ENCODE data around the gene KANK4.
"Not testable (repeated sequence)": the region's sequence is repeated elsewhere in the genome, so short reads cannot be mapped to it uniquely, and the experiment has no call there.

Gene KANK4

DNA sequence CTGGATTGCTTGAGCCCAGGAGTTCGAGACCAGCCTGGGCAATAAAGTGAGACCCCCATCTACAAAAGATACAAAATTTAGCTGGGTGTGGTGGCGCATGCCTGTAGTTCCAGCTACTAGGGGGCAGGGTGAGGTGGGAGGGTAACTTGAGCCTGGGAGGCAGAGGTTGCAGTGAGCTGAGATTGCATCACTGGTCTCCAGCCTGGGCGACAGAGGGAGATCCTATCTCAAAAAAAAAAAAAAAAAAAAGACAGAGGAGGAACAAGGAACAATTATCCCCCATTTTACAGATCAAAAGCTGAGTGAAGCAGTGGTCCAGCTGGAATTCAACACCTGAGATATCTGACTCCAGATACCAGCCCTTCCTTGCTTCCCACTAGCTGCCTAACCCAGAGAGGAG is 89.8 kb downstream of the KANK4 start:
- ATAC-seq, result no peak
- no peaks in the 10 kb centered on the region for H3K9me3 Mint-ChIP-seq
- H3K4me1 Mint-ChIP-seq, result no peaks in the 10 kb centered on the region
- H3K27ac Mint-ChIP-seq, result no peak overlapping the region
- no peak for DNase-seq
- H3K27me3 Mint-ChIP-seq, result peaks cover 8% of the 10 kb centered on the region
- H3K4me3 Mint-ChIP-seq, result no peak overlapping the region

DNA sequence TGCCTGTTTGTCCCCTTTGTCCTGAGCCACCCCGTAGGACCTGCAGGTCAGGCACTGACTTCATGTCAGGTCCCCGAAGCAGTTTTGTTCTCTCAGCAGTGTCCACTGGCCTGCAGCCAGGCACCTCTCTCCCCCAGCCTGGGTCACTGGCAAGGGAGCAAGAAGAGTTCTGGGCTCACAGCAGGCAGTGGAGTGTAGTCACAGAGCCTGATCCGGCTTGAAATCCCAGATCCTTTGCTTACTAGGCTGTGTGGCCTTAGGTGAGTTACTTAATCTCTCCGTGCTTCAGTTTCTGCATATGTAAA is 90.4 kb downstream of the KANK4 start:
- H3K4me1 Mint-ChIP-seq, result no peaks in the 10 kb centered on the region
- ATAC-seq (no peak), DNase-seq (no peak)
- no peak overlapping the region for H3K27ac Mint-ChIP-seq
- H3K27me3 Mint-ChIP-seq, result peaks cover 8% of the 10 kb centered on the region
- no peak overlapping the region for H3K4me3 Mint-ChIP-seq
- no peaks in the 10 kb centered on the region for H3K9me3 Mint-ChIP-seq

DNA sequence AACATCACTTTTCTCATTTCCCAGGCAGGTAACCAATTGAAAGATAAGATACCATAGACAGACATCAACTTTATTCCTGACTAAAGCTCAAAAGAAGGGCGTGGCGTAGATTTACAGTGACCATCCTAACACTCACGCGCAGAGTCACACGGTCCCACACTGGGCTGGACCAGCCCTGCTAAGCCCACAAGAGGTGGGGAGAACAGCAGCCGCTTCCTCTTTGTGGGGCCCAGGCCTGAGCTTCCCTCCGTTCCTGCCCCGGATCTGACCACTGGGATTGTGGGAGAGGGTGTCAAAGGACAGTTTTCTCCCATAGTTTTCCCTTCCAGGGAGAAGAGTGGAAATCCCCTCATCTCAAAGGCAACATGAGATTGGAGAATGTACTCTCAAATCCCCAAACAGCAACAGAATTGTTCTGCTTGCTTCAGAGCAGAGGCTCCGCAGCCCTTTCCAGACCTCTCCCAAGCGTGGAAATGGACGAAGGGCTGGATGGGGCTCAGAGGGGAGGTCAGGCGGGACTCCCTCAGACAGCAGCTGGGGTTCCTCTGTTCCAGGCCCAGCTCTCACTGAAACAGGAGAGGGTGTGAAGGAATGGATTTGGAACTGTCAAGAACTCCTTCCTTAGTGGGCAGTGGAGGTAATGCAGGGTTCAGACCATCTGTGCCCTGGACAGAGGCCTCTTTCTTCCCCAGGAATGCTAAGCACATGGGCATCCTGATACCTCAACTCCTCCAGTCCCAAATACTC is 90.9 kb downstream of the KANK4 start:
- no peaks in the 10 kb centered on the region for H3K9me3 Mint-ChIP-seq
- DNase-seq (no peak), ATAC-seq (no peak)
- H3K27me3 Mint-ChIP-seq, result peaks cover 8% of the 10 kb centered on the region
- no peak overlapping the region for H3K4me3 Mint-ChIP-seq
- H3K27ac Mint-ChIP-seq, result no peak overlapping the region
- no peaks in the 10 kb centered on the region for H3K4me1 Mint-ChIP-seq

DNA sequence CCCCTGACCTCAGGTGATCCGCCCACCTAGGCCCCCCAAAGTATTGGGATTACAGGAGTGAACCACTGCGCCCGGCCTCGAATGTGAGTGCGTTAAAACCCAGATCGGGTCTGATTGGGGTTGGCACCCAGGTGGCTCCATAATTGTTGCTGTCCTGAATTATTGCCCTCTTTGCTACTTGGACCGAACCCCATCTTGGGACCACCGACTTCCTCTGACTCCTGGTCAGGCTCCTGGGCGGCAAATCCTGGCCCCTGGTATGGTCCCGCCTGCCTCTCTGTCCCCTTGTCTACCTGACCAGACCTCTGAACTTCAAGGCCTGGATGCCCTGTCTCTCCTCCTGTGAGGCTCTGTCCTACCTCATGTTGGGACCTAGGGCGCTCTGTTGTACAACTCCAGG is 91.7 kb downstream of the KANK4 start:
- Mint-ChIP-seq H3K27me3 (peaks cover 8% of the 10 kb centered on the region), H3K9me3 (no peaks in the 10 kb centered on the region), H3K4me1 (no peaks in the 10 kb centered on the region), H3K27ac (no peak overlapping the region), H3K4me3 (no peak overlapping the region)
- DNase-seq, result no peak
- no peak for ATAC-seq

DNA sequence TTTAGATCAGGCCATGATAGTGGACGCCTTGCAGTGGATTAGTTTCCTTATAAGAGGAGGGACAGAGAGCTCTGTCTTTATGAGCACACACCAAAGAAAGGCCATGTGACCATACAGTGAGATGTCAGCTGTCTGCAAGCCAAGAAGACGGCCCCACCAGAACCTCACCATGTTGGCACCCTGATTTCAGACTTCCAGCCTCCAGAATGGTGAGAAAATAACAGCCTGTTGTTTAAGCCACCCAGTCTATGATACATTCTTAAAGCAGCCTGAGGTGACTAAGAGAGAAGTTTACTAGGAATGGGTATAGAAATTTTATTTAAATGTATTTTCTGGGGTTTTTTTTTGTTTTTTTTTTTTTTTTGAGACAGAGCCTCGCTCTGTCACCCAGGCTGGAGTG is 95.1 kb downstream of the KANK4 start:
- ATAC-seq, result no peak
- H3K27ac Mint-ChIP-seq, result no peak overlapping the region

DNA sequence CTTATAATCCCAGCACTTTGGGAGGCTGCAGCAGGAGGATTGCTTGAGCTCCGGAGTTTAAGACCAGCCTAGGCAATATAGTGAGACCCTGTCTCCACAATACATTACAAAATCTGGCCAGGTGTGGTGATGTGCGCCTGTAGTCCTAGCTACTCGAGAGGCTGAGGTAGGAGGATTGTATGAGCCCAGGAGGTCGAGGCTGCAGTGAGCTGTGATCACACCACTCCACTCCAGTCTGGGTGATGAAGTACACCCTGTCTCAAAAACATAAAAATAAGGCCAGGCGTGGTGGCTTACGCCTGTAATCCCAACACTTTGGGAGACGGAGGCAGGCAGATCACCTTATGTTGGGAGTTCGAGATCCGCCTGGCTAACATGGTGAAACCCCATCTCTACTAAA is 96.9 kb downstream of the KANK4 start:
- DNase-seq, result no peak
- no peak overlapping the region for H3K4me3 Mint-ChIP-seq
- H3K9me3 Mint-ChIP-seq, result no peaks in the 10 kb centered on the region
- H3K27ac Mint-ChIP-seq, result no peak overlapping the region
- H3K4me1 Mint-ChIP-seq, result no peaks in the 10 kb centered on the region
- H3K27me3 Mint-ChIP-seq, result no peaks in the 10 kb centered on the region
- ATAC-seq, result no peak

More for the DNA sequence above, 95.1 kb downstream of the KANK4 start:
- no peak for DNase-seq
- H3K4me1 Mint-ChIP-seq, result no peaks in the 10 kb centered on the region
- H3K4me3 Mint-ChIP-seq, result no peak overlapping the region
- no peaks in the 10 kb centered on the region for H3K9me3 Mint-ChIP-seq
- H3K27me3 Mint-ChIP-seq, result no peaks in the 10 kb centered on the region

DNA sequence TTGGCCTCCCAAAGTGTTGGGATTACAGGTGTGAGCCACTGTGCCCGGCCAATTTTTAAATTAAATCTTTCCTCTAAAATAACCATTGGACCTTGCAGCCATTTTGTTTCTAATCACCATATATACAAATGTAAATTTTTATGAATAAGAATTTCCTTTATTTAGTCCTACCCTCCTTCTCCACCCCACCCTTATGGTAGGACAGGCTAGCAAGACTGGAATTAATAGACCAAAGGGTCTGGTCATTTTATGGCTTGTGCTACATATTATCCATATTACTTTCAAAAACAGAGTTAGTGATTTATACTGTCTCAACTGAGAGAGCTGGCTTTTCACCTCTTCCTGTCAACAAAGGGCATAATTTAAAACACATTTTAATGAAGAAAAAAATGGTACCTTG is 98.1 kb downstream of the KANK4 start:
- H3K27ac Mint-ChIP-seq, result no peak overlapping the region
- DNase-seq, result no peak
- no peak overlapping the region for H3K4me3 Mint-ChIP-seq
- ATAC-seq, result no peak
- no peaks in the 10 kb centered on the region for H3K9me3 Mint-ChIP-seq
- H3K4me1 Mint-ChIP-seq, result no peaks in the 10 kb centered on the region
- no peaks in the 10 kb centered on the region for H3K27me3 Mint-ChIP-seq

DNA sequence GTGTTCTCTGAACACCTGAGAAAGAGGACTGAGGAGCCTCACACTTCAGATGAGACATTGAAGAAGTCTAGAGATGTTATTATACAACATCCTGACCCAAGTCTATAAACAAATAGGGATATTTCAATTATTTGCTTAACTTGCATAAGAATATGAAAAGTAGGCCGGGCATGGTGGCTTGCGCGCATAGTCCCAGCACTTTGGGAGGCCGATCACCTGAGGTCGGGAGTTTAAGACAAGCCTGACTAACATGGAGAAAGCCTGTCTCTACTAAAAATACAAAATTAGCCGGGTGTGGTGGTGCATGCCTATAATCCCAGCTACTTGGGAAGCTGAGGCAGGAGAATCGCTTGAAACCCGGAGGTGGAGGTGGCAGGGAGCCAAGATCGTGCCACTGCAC is 98.8 kb downstream of the KANK4 start:
- not testable (repeated sequence) for H3K4me3 Mint-ChIP-seq, H3K27ac Mint-ChIP-seq, DNase-seq, H3K27me3 Mint-ChIP-seq, ATAC-seq, H3K4me1 Mint-ChIP-seq, H3K9me3 Mint-ChIP-seq

DNA sequence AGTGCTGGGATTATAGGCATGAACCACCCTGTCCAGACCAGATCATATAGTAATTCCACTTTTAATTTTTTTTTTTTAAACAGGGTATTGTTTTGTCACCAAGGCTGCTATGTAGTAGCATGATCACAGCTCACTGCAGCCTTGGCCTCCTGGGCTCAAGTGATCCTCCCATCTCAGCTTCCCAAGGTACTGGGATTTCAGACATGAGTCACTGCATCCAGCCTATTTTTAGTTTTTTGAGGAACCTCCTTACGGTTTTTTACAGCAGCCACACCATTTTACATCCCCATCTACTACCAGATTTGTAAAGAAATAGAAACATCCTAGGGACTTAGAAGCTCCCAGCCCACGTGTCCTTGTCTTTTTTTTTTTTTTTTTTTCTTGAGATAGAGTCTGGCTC is 100.6 kb downstream of the KANK4 start:
- ATAC-seq (no peak), DNase-seq (no peak)
- Mint-ChIP-seq H3K27ac (no peak overlapping the region), H3K4me3 (no peak overlapping the region), H3K9me3 (no peaks in the 10 kb centered on the region), H3K4me1 (no peaks in the 10 kb centered on the region), H3K27me3 (no peaks in the 10 kb centered on the region)

DNA sequence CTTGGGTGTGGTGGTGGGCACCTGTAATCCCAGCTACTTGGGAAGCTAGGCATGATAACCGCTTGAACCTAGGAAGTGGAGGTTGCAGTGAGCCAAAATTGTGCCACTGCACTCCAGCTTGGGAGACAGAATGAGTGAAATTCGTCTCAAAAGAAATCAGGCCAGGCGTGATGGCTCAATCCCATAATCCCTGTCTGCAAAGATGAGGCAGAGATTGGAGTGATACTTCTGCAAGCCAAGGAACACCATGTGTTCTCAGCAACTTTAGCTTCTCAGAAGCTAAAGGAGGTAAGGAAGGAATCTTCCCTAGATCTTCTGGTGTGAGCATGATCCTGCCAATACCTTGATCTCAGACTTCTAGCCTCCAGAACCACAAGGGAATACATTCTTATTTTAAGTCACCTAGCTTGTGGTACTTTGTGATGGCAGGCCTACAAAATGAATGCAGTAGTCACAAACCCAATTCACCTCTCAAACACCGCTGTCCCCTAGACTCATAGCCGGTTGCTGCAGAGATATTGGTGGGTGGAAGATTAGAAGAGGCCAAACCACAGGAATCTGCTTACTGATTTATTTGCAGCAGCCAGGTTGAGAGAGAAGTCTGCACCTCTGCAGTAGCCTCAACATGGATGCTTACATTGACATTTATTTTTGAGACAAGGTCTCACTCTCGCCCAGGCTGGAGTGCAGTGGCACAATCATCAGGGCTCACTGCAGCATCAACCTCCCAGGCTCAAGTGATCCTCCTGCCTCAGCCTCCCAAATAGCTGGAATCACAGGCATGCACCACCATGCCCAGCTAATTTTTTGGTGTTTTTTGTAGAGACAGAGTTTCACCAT is 105.9 kb downstream of the KANK4 start:
- no peak overlapping the region for H3K27ac Mint-ChIP-seq
- no peaks in the 10 kb centered on the region for H3K27me3 Mint-ChIP-seq
- no peak for ATAC-seq
- peaks cover 10% of the 10 kb centered on the region for H3K4me1 Mint-ChIP-seq
- no peak for DNase-seq
- H3K4me3 Mint-ChIP-seq, result no peak overlapping the region
- H3K9me3 Mint-ChIP-seq, result peaks cover 18% of the 10 kb centered on the region in 2 donors

DNA sequence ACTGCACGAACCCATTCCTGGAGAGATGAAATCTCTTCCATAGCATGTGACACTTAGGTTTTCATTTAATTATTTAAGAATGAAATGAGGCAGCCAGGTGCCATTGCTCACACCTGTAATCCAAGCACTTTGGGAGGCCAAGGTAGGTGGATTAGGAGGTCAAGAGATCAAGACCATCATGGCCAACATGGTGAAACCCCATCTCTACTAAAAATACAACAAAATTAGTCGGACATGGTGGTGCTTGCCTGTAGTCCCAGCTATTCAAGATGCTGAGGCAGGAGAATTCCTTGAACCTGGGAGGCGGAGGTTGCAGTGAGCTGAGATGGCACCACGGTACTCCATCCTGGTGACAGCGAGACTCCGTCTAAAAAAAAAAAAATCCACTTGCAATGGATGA is 106.8 kb downstream of the KANK4 start:
- Mint-ChIP-seq H3K4me1 (peaks cover 10% of the 10 kb centered on the region), H3K4me3 (no peak overlapping the region), H3K27me3 (no peaks in the 10 kb centered on the region), H3K27ac (no peak overlapping the region), H3K9me3 (peaks cover 18% of the 10 kb centered on the region in 2 donors)
- DNase-seq (no peak), ATAC-seq (no peak)

DNA sequence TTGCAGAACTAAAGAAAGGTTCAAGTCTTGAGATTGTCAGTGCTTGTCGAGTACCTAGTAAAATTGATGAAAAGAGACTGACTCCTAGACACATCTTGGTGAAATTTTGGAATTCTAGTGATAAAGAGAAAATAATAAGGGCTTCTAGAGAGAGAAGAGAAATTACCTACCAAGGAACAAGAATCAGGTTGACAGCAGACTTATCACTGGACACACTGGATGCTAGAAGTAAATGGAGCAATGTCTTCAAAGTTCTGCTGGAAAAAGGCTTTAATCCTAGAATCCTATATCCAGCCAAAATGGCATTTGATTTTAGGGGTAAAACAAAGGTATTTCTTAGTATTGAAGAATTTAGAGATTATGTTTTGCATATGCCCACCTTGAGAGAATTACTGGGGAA is 108.3 kb downstream of the KANK4 start:
- DNase-seq (no peak), ATAC-seq (no peak)
- peaks cover 18% of the 10 kb centered on the region in 2 donors for H3K9me3 Mint-ChIP-seq
- no peak overlapping the region for H3K4me3 Mint-ChIP-seq
- H3K4me1 Mint-ChIP-seq, result peaks cover 10% of the 10 kb centered on the region
- no peak overlapping the region for H3K27ac Mint-ChIP-seq
- H3K27me3 Mint-ChIP-seq, result no peaks in the 10 kb centered on the region

DNA sequence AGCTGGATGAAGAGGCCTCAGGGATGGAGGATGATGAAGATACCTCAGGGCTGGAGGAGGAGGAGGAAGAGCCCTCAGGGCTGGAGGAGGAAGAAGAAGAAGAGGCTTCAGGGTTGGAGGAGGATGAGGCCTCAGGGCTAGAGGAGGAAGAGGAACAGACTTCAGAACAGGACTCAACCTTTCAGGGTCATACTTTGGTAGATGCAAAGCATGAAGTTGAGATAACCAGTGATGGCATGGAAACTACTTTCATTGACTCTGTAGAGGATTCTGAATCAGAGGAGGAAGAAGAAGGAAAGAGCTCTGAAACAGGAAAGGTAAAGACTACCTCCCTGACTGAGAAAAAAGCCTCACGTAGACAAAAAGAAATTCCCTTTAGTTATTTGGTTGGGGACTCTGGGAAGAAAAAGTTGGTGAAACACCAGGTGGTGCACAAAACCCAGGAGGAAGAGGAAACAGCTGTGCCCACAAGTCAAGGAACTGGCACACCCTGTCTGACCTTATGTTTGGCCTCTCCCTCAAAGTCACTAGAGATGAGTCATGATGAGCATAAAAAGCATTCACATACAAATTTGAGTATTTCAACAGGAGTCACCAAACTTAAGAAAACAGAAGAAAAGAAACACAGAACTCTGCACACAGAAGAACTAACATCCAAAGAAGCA is 109.2 kb downstream of the KANK4 start:
- Mint-ChIP-seq H3K9me3 (peaks cover 18% of the 10 kb centered on the region in 2 donors), H3K27me3 (no peaks in the 10 kb centered on the region), H3K4me3 (no peak overlapping the region), H3K4me1 (peaks cover 10% of the 10 kb centered on the region), H3K27ac (no peak overlapping the region)
- ATAC-seq, result no peak
- DNase-seq, result no peak

DNA sequence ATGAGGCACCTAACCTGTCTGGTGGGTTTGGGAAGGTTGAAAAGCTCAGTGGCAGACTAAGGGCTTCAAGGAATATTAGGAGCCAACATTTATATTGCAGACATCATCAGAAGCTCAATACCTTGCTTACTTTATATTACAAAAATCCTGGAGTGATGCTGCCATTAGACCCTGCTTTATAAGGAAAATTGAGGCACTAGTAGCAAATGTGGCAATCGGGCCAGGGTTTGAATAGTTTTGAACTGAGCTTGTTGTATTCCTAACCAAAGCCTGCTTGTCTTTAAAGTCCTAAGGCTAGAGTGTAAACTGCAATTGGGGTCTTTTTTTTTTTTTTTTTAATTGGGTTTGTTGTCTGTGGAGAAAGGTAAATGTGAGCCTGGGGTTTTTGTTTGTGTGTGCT is 110.3 kb downstream of the KANK4 start:
- H3K4me1 Mint-ChIP-seq, result peaks cover 10% of the 10 kb centered on the region
- peaks cover 18% of the 10 kb centered on the region in 2 donors for H3K9me3 Mint-ChIP-seq
- no peak overlapping the region for H3K4me3 Mint-ChIP-seq
- ATAC-seq (no peak), DNase-seq (no peak)
- no peak overlapping the region for H3K27ac Mint-ChIP-seq
- H3K27me3 Mint-ChIP-seq, result no peaks in the 10 kb centered on the region

DNA sequence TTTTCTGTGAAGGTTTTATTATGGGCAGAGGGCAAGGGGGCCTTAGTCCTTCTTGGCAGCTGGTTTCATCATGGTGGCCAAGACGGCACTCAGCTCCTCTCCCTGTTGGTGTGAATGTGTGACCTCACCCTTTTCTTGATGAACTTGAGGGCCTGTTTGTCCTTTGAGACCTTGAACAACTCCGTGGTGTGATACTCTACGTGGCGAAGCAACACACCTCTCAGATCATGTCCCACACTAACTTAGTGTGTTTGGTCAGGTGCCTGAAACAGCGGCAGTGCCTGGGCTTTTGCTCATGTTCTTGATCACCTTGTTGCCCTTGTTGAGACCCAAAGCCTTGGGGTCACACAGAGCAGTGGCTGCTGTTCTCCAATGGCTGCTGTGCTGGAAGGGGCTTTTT is 111.1 kb downstream of the KANK4 start:
- no peak for ATAC-seq
- no peaks in the 10 kb centered on the region for H3K27me3 Mint-ChIP-seq
- peaks cover 10% of the 10 kb centered on the region for H3K4me1 Mint-ChIP-seq
- H3K4me3 Mint-ChIP-seq, result no peak overlapping the region
- DNase-seq, result no peak
- H3K9me3 Mint-ChIP-seq, result peaks cover 18% of the 10 kb centered on the region in 2 donors
- H3K27ac Mint-ChIP-seq, result no peak overlapping the region

DNA sequence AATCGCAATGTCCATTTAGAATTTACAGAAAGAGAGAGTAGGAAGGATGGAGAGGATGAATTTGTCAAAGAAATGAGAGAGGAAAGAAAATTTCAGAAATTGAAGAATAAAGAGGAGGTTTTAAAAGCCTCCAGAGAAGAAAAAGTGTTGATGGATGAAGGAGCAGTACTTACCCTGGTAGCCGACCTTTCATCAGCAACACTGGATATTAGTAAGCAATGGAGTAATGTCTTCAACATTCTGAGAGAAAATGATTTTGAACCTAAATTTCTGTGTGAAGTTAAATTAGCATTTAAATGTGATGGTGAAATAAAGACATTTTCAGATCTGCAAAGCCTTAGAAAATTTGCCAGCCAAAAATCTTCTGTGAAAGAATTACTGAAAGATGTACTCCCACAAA is 112.0 kb downstream of the KANK4 start:
- DNase-seq, result no peak
- Mint-ChIP-seq H3K4me1 (peaks cover 10% of the 10 kb centered on the region), H3K27ac (no peak overlapping the region), H3K4me3 (no peak overlapping the region), H3K9me3 (peaks cover 18% of the 10 kb centered on the region in 2 donors), H3K27me3 (no peaks in the 10 kb centered on the region)
- no peak for ATAC-seq

Data from stimulated activated naive CD8-positive, alpha-beta T cell treated with anti-CD3 and anti-CD28 coated beads, Interleukin-15, amount 100 ng/mL, for 72 hours (primary cell).